Ishikawa (cell line): Measurements from ENCODE around the gene IDH1.

Source experiments
- CEBPB ChIP-seq: IDR thresholded peaks from 2 replicates; pipeline ENCODE4 v1.6.1; 2012
- CREB1 ChIP-seq: IDR thresholded peaks from 2 replicates; pipeline ENCODE4 v1.6.1; 2012; ENCODE audit warnings: low read depth
- EGR1 ChIP-seq: IDR thresholded peaks from 2 replicates; pipeline ENCODE4 v1.6.1; 2012
- EP300 ChIP-seq: IDR thresholded peaks from 2 replicates; pipeline ENCODE4 v1.6.1; 2012; ENCODE audit warnings: borderline replicate concordance
- FOXM1 ChIP-seq: IDR thresholded peaks from 2 replicates; pipeline ENCODE4 v1.6.1; 2012; ENCODE audit warnings: low read depth, borderline replicate concordance
- NFIC ChIP-seq: IDR thresholded peaks from 2 replicates; pipeline ENCODE4 v1.6.1; 2012
- RAD21 ChIP-seq: IDR thresholded peaks from 2 replicates; pipeline ENCODE4 v1.6.1; 2012; ENCODE audit warnings: low read depth
- TAF1 ChIP-seq: IDR thresholded peaks from 2 replicates; pipeline ENCODE4 v1.6.1; 2012; ENCODE audit warnings: low read depth, mild to moderate bottlenecking
- TCF12 ChIP-seq: IDR thresholded peaks from 2 replicates; pipeline ENCODE4 v1.6.1; 2012; ENCODE audit warnings: low read depth
- TEAD4 ChIP-seq: IDR thresholded peaks from 2 replicates; pipeline ENCODE4 v1.6.1; 2012
- YY1 ChIP-seq: IDR thresholded peaks from 2 replicates; pipeline ENCODE4 v1.6.1; 2012; ENCODE audit warnings: low read depth
- ZBTB7A ChIP-seq: IDR thresholded peaks from 2 replicates; pipeline ENCODE4 v1.6.1; 2012; ENCODE audit warnings: low read depth
- TF ChIP-seq, protein P1 (sequence below): IDR thresholded peaks from 2 replicates; pipeline ENCODE4 v1.6.1; 2012
- TF ChIP-seq, protein P2 (sequence below): IDR thresholded peaks from 2 replicates; pipeline ENCODE4 v1.6.1; 2012; ENCODE audit warnings: low read depth, mild to moderate bottlenecking
- TF ChIP-seq, protein P3 (sequence below): IDR thresholded peaks from 2 replicates; pipeline ENCODE4 v1.6.1; 2012

IDH1 gene

GRCh38 chr2:208254118-208254870 is 577 bp downstream of the IDH1 start:
- peak; percentile 42; the same call in 1 of the 2 replicates for TF ChIP-seq RAD21
- peak; percentile 86 for TF ChIP-seq CEBPB
- TF ChIP-seq YY1 = 0 out of 2 replicates have a peak, but pooled peaks have one; percentile 29
- peak; percentile 96 for TF ChIP-seq ZBTB7A
- TF ChIP-seq, protein P1, sequence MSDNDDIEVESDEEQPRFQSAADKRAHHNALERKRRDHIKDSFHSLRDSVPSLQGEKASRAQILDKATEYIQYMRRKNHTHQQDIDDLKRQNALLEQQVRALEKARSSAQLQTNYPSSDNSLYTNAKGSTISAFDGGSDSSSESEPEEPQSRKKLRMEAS = 0 out of 2 replicates have a peak, but pooled peaks have one; percentile 23
- no peak for TF ChIP-seq CREB1
- no peak for TF ChIP-seq NFIC

DNA sequence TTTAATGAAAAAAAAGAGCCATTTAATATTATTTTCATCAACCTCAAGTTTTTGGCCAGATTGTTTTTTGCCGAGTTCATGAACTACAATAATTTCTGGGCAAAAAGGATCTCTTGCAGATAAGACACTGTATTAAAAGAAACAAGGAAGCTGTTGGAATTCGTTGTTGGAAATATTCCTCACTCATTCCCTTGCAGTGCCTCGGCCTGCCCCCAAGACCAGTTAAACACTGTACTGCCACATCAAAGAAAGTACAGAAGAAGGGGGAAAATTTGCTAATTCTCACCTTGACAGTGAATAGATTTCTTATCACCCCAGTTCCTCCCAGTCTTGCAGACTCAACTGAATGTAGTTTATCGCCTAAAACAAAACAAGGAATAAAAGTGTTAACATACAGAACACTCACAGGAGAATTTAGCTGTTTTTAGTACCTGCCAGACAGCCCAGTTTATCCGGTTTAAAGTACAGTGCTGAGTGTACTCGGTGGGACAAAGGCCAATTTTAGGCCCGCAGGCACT is 1.2 kb downstream of the IDH1 start:
- TF ChIP-seq FOXM1 = no peak
- TF ChIP-seq YY1 = no peak
- TF ChIP-seq, protein P1 = no peak
- TF ChIP-seq RAD21 = no peak
- TF ChIP-seq, protein P2, sequence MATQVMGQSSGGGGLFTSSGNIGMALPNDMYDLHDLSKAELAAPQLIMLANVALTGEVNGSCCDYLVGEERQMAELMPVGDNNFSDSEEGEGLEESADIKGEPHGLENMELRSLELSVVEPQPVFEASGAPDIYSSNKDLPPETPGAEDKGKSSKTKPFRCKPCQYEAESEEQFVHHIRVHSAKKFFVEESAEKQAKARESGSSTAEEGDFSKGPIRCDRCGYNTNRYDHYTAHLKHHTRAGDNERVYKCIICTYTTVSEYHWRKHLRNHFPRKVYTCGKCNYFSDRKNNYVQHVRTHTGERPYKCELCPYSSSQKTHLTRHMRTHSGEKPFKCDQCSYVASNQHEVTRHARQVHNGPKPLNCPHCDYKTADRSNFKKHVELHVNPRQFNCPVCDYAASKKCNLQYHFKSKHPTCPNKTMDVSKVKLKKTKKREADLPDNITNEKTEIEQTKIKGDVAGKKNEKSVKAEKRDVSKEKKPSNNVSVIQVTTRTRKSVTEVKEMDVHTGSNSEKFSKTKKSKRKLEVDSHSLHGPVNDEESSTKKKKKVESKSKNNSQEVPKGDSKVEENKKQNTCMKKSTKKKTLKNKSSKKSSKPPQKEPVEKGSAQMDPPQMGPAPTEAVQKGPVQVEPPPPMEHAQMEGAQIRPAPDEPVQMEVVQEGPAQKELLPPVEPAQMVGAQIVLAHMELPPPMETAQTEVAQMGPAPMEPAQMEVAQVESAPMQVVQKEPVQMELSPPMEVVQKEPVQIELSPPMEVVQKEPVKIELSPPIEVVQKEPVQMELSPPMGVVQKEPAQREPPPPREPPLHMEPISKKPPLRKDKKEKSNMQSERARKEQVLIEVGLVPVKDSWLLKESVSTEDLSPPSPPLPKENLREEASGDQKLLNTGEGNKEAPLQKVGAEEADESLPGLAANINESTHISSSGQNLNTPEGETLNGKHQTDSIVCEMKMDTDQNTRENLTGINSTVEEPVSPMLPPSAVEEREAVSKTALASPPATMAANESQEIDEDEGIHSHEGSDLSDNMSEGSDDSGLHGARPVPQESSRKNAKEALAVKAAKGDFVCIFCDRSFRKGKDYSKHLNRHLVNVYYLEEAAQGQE = no peak
- TF ChIP-seq, protein P3, sequence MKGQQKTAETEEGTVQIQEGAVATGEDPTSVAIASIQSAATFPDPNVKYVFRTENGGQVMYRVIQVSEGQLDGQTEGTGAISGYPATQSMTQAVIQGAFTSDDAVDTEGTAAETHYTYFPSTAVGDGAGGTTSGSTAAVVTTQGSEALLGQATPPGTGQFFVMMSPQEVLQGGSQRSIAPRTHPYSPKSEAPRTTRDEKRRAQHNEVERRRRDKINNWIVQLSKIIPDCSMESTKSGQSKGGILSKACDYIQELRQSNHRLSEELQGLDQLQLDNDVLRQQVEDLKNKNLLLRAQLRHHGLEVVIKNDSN = no peak
- TF ChIP-seq EP300 = no peak
- TF ChIP-seq ZBTB7A = no peak

- TF ChIP-seq YY1 (no peak), NFIC (no peak), EP300 (no peak), EGR1 (no peak), TEAD4 (no peak)
These were observed 2.0 kb downstream of the IDH1 start for GRCh38 chr2:208252716-208253492.

DNA sequence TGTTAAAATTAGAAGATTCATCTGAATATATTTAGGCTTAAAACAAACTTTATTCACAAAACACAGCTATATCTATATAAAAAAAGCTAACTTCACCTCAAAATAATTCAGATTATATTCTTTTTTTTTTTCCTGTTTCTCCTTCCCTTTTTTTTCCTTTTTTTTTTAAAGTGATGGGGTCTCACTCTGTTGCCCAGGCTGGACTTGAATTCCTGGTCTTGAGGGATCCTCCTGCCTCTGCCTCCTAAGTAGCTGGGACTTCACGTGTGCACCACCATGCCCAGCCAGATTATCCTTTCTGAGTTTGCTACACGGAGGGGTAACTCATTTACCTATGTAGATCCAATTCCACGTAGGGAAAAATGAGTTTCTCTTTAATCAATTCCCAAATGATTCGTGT is 3.8 kb downstream of the IDH1 start:
- TF ChIP-seq, protein P1 = no peak
- TF ChIP-seq ZBTB7A (no peak), TCF12 (no peak), FOXM1 (no peak), RAD21 (no peak), EP300 (no peak), EGR1 (no peak)
- TF ChIP-seq, protein P3 = no peak

GRCh38 chr2:208250388-208250787 is 4.5 kb downstream of the IDH1 start:
- TF ChIP-seq, protein P1 = no peak
- TF ChIP-seq, protein P2 = no peak
- TF ChIP-seq FOXM1 (no peak), CEBPB (no peak), ZBTB7A (no peak), TAF1 (no peak), EP300 (no peak), YY1 (no peak)
